Liver (tissue), 9 donors: ENCODE results near the gene RPS23. TPM values are rescaled to one million over a fixed set of nuclear protein-coding genes. Genes with fewer than 3 reads are reported as not detected.
A peak's percentile ranks its signal among the peaks of the same experiment; 100 is the strongest.

Experiments
- DNase-seq: peaks from one replicate; pipeline ENCODE4 v3.0.0-alpha.2; 2017; ENCODE audit warnings: low spot score
- H3K27ac ChIP-seq, 2 donors: one replicate each; pipeline ENCODE4 v1.7.0; 2013; ENCODE audit warnings: inconsistent platforms in 2 of 2, low read length in 2 of 2, control low read depth in 1 of 2, low read depth in 1 of 2, mild to moderate bottlenecking in 1 of 2
- H3K27me3 ChIP-seq, 4 donors: one replicate each; pipeline versions ENCODE4 v1.6.1 to v1.7.0; 2013; ENCODE audit warnings: low read length in 3 of 4, inconsistent platforms in 1 of 4, mild to moderate bottlenecking in 1 of 4, moderate library complexity in 1 of 4; ENCODE audit not compliant: control insufficient read depth in 4 of 4, insufficient read depth in 4 of 4
- H3K36me3 ChIP-seq, 4 donors: one replicate each; pipeline versions ENCODE4 v1.6.1 to v1.7.0; 2013; ENCODE audit warnings: low read length in 3 of 4, mild to moderate bottlenecking in 3 of 4, low read depth in 1 of 4, moderate library complexity in 1 of 4; ENCODE audit not compliant: control insufficient read depth in 4 of 4, insufficient read depth in 3 of 4
- H3K4me1 ChIP-seq, 4 donors: one replicate each; pipeline versions ENCODE4 v1.6.1 to v1.7.0; 2013; ENCODE audit warnings: low read length in 3 of 4, mild to moderate bottlenecking in 3 of 4, moderate library complexity in 1 of 4; ENCODE audit not compliant: control insufficient read depth in 4 of 4, insufficient read depth in 4 of 4
- H3K4me3 ChIP-seq, 3 donors: one replicate each; pipeline versions ENCODE4 v1.6.1 to v1.7.0; 2013; ENCODE audit warnings: low read length in 3 of 3, control low read depth in 1 of 3, low read depth in 1 of 3, mild to moderate bottlenecking in 1 of 3
- H3K9ac ChIP-seq, 2 donors: one replicate each; pipeline ENCODE4 v1.7.0; 2013; ENCODE audit warnings: low read length in 2 of 2, mild to moderate bottlenecking in 2 of 2, moderate library complexity in 2 of 2, control low read depth in 1 of 2, low read depth in 1 of 2
- H3K9me3 ChIP-seq, 4 donors: one replicate each; pipeline versions ENCODE4 v1.6.1 to v1.7.0; 2013; ENCODE audit warnings: low read length in 3 of 4; ENCODE audit not compliant: control insufficient read depth in 4 of 4
- EGR1 ChIP-seq, 2 donors: IDR thresholded peaks; 2 replicates each; pipeline ENCODE4 v1.6.1; 2016 to 2018; ENCODE audit warnings: antibody characterized with exemption in 2 of 2, low read depth in 2 of 2
- FOXA1 ChIP-seq: IDR thresholded peaks from 2 replicates; pipeline ENCODE4 v1.6.1; 2016; ENCODE audit warnings: antibody characterized with exemption
- FOXA2 ChIP-seq: IDR thresholded peaks from 2 replicates; pipeline ENCODE4 v1.6.1; 2016; ENCODE audit warnings: antibody characterized with exemption
- GABPA ChIP-seq, 2 donors: IDR thresholded peaks in 1 of 2; conservative IDR thresholded peaks in 1 of 2; 2 replicates each; pipeline ENCODE4 v1.6.1; 2016; ENCODE audit warnings: antibody characterized with exemption in 2 of 2, mild to moderate bottlenecking in 1 of 2, moderate library complexity in 1 of 2
- HNF4A ChIP-seq, 2 donors: conservative IDR thresholded peaks; 2 replicates each; pipeline ENCODE4 v1.6.1; 2016; ENCODE audit warnings: antibody characterized with exemption in 2 of 2, mild to moderate bottlenecking in 2 of 2
- HNF4G ChIP-seq: IDR thresholded peaks from 2 replicates; pipeline ENCODE4 v1.6.1; 2016; ENCODE audit warnings: antibody characterized with exemption
- JUND ChIP-seq, 2 donors: IDR thresholded peaks; 2 replicates each; pipeline ENCODE4 v1.6.1; 2016; ENCODE audit warnings: antibody characterized with exemption in 2 of 2
- NR2F2 ChIP-seq: IDR thresholded peaks from 2 replicates; pipeline ENCODE4 v1.6.1; 2016; ENCODE audit warnings: antibody characterized with exemption
- RAD21 ChIP-seq, 2 donors: IDR thresholded peaks; 2 replicates each; pipeline ENCODE4 v1.6.1; 2016; ENCODE audit warnings: antibody characterized with exemption in 2 of 2, mild to moderate bottlenecking in 2 of 2
- RXRA ChIP-seq, 2 donors: IDR thresholded peaks; 2 replicates each; pipeline ENCODE4 v1.6.1; 2017 to 2018; ENCODE audit warnings: antibody characterized with exemption in 2 of 2, mild to moderate bottlenecking in 1 of 2
- SP1 ChIP-seq: IDR thresholded peaks from 2 replicates; pipeline ENCODE4 v1.6.1; 2018; ENCODE audit warnings: antibody characterized with exemption, mild to moderate bottlenecking
- TAF1 ChIP-seq: conservative IDR thresholded peaks from 2 replicates; pipeline ENCODE4 v1.6.1; 2016; ENCODE audit warnings: antibody characterized with exemption, mild to moderate bottlenecking
- YY1 ChIP-seq: IDR thresholded peaks from 2 replicates; pipeline ENCODE4 v1.6.1; 2016; ENCODE audit warnings: antibody characterized with exemption, mild to moderate bottlenecking
- WGBS: extraction: QIAGEN DNeasy Blood & Tissue Kit; methylation state at CpG from one replicate; pipeline ENCODE4 v1.1.7; 2013; 5-methylcytosine and 5-hydroxymethylcytosine counted together
- polyA plus RNA-seq, 2 donors: library from polyadenylated mRNA; stranded (reverse) in 1 of 2; unstranded in 1 of 2; fragments of 200-250 nt in 1 of 2; fragments of >200 nt in 1 of 2; fragmentation: Nextera tagmentation in 1 of 2; extraction: Ambion mirVana in 1 of 2; gene quantifications; one replicate each; pipeline versions ENCODE4 v1.2.1 to v1.2.3, GENCODE V29; 2013 to 2015
- total RNA-seq, 2 donors: library from RNA; depleted of rRNA; stranded (reverse); fragments of >200 nt; gene quantifications; one replicate each; pipeline ENCODE4 v1.2.3, GENCODE V29; 2014
- TF ChIP-seq, protein P1 (sequence below): IDR thresholded peaks from 2 replicates; pipeline ENCODE4 v1.6.1; 2016; ENCODE audit warnings: antibody characterized with exemption
- TF ChIP-seq, protein P2 (sequence below): IDR thresholded peaks from 2 replicates; pipeline ENCODE4 v1.6.1; 2016; ENCODE audit warnings: antibody characterized with exemption
- TF ChIP-seq, protein P3 (sequence below): fragments of 150-350 bp; IDR thresholded peaks from 2 replicates; pipeline ENCODE4 v1.5.1; 2017; ENCODE audit warnings: improper control_type of control experiment, low read depth, low read length; ENCODE audit not compliant: missing input control
- TF ChIP-seq, protein P4 (sequence below): IDR thresholded peaks from 2 replicates; pipeline ENCODE4 v1.6.1; 2016; ENCODE audit warnings: antibody characterized with exemption, mild to moderate bottlenecking
- donor health status: healthy.
- donor health status: healthy.
- donor health status: healthy.
- donor health status: healthy.
- donor health status: healthy.

Gene RPS23
- total and polyA plus RNA-seq, 4 donors: 447 to 1,610 (median 618) TPM

DNA sequence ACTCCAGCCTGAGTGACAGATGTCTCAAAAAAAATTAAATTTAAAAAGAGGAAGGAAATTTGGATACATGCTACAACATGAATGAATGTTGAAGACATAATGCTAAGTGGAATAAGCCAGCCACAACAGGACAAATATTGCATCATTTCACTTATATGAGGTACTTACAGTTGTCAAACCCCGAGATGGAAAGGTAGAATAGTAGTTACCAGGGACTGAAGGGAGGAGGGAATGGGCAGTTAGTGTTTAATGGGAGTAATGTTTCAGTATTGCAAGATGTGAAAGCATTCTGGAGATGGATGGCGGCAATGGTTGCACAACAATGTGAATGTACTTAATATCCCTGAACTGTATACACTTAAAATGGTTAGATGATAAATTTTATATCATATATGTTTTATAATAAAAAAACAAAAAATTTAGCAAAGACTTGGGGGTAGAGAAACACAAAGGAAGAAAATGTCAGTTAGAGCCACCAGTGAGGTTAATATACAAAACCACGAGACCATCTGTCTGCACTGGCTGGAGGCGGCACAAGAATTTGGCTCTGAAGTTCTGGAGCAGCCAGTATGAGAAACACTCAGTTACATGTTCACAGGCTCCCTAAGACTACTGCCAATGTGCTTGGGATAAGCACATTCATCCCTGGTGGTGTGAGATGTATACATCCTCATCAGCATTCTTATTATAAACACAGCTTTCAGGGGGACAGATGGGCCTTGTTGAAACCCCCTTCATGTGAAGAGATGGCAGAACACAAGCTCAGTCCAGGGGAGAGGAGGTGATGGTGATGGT, 37.0 kb upstream of the RPS23 start:
- no peak for DNase-seq
- Histone ChIP-seq H3K4me1 (no peaks in the 10 kb centered on the region), H3K4me3 (no peak overlapping the region), H3K27ac (no peak overlapping the region), H3K36me3 (peaks cover 0 to 2% (median under 1%) of the 10 kb centered on the region in 4 donors), H3K27me3 (no peaks in the 10 kb centered on the region), H3K9ac (no peak overlapping the region), H3K9me3 (no peaks in the 10 kb centered on the region)
- TF ChIP-seq RAD21 (IDR thresholded peaks at IDR 0.05) (no peak), HNF4A (conservative IDR thresholded peaks at IDR 0.05) (no peak), JUND (IDR thresholded peaks at IDR 0.05) (no peak), YY1 (no peak), FOXA2 (no peak), NR2F2 (no peak)
- TF ChIP-seq, protein P1, sequence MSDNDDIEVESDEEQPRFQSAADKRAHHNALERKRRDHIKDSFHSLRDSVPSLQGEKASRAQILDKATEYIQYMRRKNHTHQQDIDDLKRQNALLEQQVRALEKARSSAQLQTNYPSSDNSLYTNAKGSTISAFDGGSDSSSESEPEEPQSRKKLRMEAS: no peak
- WGBS: 83% methylated on average over 4 of the region's 4 CpGs

DNA sequence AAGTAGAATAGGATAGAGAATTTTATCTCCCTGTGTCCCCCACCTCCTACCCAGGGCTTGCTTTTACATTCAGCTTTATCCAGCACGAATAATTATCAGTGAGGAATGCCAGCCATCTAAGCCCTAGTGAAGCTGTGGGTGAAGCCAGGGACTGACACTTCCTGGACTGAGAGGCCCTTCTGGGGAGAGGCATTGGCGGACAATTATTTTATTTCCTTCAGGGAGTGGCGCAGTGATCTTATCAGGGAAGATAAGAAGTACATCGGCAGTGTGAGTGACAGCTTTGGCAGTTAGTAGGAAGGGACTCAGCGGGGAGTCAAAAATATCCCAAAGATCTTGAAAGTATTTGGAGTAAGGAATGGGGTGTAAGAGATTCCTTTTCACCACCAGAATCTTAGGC, 34.9 kb upstream of the RPS23 start:
- H3K9me3 ChIP-seq: no peaks in the 10 kb centered on the region
- 64% methylated on average over 5 of the region's 5 CpGs for WGBS
- no peak for DNase-seq
- H3K9ac ChIP-seq: no peak overlapping the region
- H3K4me1 ChIP-seq: no peaks in the 10 kb centered on the region
- no peak for TF ChIP-seq HNF4G
- no peak for TF ChIP-seq YY1
- TF ChIP-seq FOXA1: no peak
- no peak for TF ChIP-seq SP1
- no peak for TF ChIP-seq RXRA (IDR thresholded peaks at IDR 0.05)
- TF ChIP-seq RAD21 (IDR thresholded peaks at IDR 0.05): no peak
- TF ChIP-seq, protein P2, sequence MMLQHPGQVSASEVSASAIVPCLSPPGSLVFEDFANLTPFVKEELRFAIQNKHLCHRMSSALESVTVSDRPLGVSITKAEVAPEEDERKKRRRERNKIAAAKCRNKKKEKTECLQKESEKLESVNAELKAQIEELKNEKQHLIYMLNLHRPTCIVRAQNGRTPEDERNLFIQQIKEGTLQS: no peak
- no peak for TF ChIP-seq JUND (IDR thresholded peaks at IDR 0.05)
- TF ChIP-seq GABPA (IDR thresholded peaks at IDR 0.05 in 1 of 2, conservative IDR thresholded peaks at IDR 0.05 in 1 of 2): no peak
- TF ChIP-seq NR2F2: no peak
- no peak for TF ChIP-seq FOXA2
- TF ChIP-seq EGR1 (IDR thresholded peaks at IDR 0.05; ENCODE audit: low read depth in 2 of 2): no peak
- TF ChIP-seq, protein P1: no peak
- no peaks in the 10 kb centered on the region for H3K27me3 ChIP-seq
- H3K36me3 ChIP-seq: peaks cover 0 to 2% (median under 1%) of the 10 kb centered on the region in 4 donors
- H3K27ac ChIP-seq: no peak overlapping the region
- no peak overlapping the region for H3K4me3 ChIP-seq

DNA sequence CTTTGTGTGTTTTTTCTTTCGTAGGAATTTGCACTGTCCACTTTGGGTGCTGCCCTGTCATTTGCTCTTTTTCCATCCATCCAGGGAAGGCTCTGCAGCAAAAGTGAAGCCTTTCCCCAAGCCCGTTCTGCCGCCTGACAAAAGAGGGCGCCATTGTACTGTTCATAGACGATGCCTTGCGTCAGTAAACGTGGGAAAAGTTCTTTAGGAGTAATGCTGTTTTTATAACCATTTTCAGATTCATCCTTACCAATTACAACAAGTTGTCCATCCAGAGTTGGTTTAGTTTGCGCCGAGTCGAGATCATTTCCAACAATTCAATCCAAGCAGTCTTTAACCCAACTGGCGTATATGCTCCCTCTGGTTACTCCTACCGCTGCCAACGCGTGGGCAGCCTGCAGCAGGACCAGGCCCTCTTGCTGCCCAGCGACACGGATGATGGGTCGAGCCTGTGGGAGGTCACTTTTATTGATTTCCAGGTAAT, 34.3 kb upstream of the RPS23 start:
- Histone ChIP-seq H3K9me3 (no peaks in the 10 kb centered on the region), H3K27me3 (no peaks in the 10 kb centered on the region), H3K4me3 (no peak overlapping the region), H3K36me3 (peaks cover 0 to 2% (median under 1%) of the 10 kb centered on the region in 4 donors), H3K4me1 (no peaks in the 10 kb centered on the region), H3K27ac (no peak overlapping the region), H3K9ac (no peak overlapping the region)
- DNase-seq: peak; percentile 40
- 70% methylated on average over 17 of the region's 17 CpGs for WGBS
- peak; percentile 68 to 75 for TF ChIP-seq RAD21 (IDR thresholded peaks at IDR 0.05)
- TF ChIP-seq EGR1 (IDR thresholded peaks at IDR 0.05; ENCODE audit: low read depth in 2 of 2): no peak
- TF ChIP-seq, protein P2: no peak
- TF ChIP-seq, protein P3, sequence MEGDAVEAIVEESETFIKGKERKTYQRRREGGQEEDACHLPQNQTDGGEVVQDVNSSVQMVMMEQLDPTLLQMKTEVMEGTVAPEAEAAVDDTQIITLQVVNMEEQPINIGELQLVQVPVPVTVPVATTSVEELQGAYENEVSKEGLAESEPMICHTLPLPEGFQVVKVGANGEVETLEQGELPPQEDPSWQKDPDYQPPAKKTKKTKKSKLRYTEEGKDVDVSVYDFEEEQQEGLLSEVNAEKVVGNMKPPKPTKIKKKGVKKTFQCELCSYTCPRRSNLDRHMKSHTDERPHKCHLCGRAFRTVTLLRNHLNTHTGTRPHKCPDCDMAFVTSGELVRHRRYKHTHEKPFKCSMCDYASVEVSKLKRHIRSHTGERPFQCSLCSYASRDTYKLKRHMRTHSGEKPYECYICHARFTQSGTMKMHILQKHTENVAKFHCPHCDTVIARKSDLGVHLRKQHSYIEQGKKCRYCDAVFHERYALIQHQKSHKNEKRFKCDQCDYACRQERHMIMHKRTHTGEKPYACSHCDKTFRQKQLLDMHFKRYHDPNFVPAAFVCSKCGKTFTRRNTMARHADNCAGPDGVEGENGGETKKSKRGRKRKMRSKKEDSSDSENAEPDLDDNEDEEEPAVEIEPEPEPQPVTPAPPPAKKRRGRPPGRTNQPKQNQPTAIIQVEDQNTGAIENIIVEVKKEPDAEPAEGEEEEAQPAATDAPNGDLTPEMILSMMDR: peak; percentile 56
- no peak for TF ChIP-seq GABPA (IDR thresholded peaks at IDR 0.05 in 1 of 2, conservative IDR thresholded peaks at IDR 0.05 in 1 of 2)
- no peak for TF ChIP-seq HNF4G
- TF ChIP-seq, protein P4, sequence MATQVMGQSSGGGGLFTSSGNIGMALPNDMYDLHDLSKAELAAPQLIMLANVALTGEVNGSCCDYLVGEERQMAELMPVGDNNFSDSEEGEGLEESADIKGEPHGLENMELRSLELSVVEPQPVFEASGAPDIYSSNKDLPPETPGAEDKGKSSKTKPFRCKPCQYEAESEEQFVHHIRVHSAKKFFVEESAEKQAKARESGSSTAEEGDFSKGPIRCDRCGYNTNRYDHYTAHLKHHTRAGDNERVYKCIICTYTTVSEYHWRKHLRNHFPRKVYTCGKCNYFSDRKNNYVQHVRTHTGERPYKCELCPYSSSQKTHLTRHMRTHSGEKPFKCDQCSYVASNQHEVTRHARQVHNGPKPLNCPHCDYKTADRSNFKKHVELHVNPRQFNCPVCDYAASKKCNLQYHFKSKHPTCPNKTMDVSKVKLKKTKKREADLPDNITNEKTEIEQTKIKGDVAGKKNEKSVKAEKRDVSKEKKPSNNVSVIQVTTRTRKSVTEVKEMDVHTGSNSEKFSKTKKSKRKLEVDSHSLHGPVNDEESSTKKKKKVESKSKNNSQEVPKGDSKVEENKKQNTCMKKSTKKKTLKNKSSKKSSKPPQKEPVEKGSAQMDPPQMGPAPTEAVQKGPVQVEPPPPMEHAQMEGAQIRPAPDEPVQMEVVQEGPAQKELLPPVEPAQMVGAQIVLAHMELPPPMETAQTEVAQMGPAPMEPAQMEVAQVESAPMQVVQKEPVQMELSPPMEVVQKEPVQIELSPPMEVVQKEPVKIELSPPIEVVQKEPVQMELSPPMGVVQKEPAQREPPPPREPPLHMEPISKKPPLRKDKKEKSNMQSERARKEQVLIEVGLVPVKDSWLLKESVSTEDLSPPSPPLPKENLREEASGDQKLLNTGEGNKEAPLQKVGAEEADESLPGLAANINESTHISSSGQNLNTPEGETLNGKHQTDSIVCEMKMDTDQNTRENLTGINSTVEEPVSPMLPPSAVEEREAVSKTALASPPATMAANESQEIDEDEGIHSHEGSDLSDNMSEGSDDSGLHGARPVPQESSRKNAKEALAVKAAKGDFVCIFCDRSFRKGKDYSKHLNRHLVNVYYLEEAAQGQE: no peak
- TF ChIP-seq TAF1: no peak
- no peak for TF ChIP-seq NR2F2
- no peak for TF ChIP-seq HNF4A (conservative IDR thresholded peaks at IDR 0.05)
- TF ChIP-seq FOXA2: no peak
- TF ChIP-seq RXRA (IDR thresholded peaks at IDR 0.05): no peak
